HG03378 (cell line): ENCODE measurements around the gene FAM131A.

ENCODE experiments used
- ATAC-seq: cut with Tn5 transposase; IDR thresholded peaks from one replicate; pipeline ENCODE4 v1.9.1; 2021; ENCODE audit warnings: mild to moderate bottlenecking, moderate library complexity; ENCODE audit not compliant: unreplicated experiment

Gene FAM131A

DNA sequence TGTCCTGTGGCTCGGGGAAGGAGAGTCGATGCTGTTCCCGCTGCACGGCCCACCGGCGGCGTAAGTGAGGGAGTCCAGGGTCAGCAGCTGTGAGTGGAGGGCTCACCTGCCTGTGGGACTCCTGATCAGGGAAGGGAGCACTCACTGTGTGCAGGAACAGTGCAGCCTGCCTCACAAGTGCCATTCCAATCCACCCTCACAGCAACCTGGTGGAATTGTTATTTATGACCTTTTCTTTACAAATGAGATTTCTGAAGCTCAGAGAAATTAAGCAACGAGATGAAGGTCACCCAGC is 51.5 kb downstream of the FAM131A start:
- no peak for ATAC-seq

GRCh38 chr3:184389384-184389783 is 52.0 kb downstream of the FAM131A start:
- no peak for ATAC-seq

DNA sequence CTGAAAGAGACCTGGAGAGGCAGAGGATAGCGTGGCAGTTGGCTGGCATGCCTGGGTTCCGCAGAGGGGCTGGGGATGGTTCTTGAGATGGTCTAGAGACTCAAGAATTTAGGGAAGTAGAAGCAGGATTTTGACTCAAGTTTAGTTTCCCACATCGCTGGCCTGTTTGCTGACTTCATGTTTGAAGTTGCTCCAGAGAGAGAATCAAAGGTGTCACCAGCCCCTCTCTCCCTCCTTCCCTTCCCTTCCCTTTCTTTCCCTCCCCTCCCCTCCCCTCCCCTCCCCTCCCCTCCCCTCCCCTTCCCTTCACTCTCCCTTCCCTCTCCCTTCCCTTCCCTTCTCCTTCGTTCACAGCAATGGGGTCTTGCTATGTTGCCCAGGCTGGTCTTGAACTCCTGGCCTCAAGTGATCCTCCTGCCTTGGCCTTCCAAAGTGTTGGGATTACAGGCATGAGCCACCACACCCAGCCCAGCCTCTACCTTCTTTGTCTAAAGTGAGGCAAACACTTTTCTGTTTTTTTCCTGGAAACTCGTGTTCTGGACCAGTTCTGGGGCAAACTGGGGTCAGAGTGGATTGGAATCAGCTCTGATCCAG is 52.6 kb downstream of the FAM131A start:
- ATAC-seq: no peak

DNA sequence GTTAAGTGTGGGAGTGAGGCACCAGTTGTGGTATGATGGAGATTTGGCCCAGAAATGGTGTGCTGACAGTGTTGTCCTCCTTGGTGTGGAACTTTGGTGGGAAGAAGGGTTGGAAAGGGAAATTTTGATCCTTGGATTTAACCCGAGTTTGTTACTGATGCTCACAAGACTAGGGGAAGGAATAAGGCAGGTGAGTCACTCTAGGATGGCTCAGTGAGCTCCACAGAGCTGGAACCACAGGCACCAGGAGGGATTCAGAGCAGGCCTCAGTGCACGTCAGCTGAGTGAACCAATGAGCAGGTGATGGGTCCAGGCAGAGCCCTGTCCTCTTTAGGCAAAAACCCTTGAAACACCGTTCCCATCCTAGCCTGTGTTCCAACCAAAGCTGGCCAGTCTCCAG is 53.9 kb downstream of the FAM131A start:
- ATAC-seq: no peak

- ATAC-seq: no peak
These were observed 57.9 kb downstream of the FAM131A start for GRCh38 chr3:184395320-184395660.
